ENCODE results near the gene APLF. TPM values are rescaled to one million over a fixed set of nuclear protein-coding genes. Genes with fewer than 3 reads are reported as not detected.
A peak's percentile ranks its signal among the peaks of the same experiment; 100 is the strongest.

Gene APLF
- total RNA-seq, 2 donors from 2014 or later, result 8.7 to 9.7 TPM

- Histone ChIP-seq H3K9me3 (ENCODE audit: control insufficient read depth, low read length) (no peaks in the 10 kb centered on the region), H3K4me3 (ENCODE audit: low read length) (no peak overlapping the region), H3K27ac (ENCODE audit: low read depth, low read length) (no peak overlapping the region), H3K4me1 (ENCODE audit: control insufficient read depth, insufficient read depth, low read length) (no peaks in the 10 kb centered on the region), H3K9ac (ENCODE audit: extremely low read depth, low read length, poor library complexity, severe bottlenecking) (no peak overlapping the region), H3K36me3 (ENCODE audit: control insufficient read depth, insufficient read depth, low read length) (no peaks in the 10 kb centered on the region), H3K27me3 (ENCODE audit: control insufficient read depth, insufficient read depth, low read length, poor library complexity, severe bottlenecking) (no peaks in the 10 kb centered on the region)
- H3K27ac Mint-ChIP-seq, result no peak overlapping the region
- TF ChIP-seq CTCF (conservative IDR thresholded peaks at IDR 0.05), result no peak
- no peak for DNase-seq
- H3K27me3 Mint-ChIP-seq (ENCODE audit: insufficient read depth), result no peaks in the 10 kb centered on the region
- no peaks in the 10 kb centered on the region for H3K4me1 Mint-ChIP-seq
- H3K36me3 Mint-ChIP-seq (ENCODE audit: low read depth), result no peaks in the 10 kb centered on the region
- 81% methylated on average over 1 of the region's 1 CpG; no CpG with 5 or more reads in 1 of the 2 experiments for WGBS, 2 experiments (ENCODE audit: insufficient coverage in 1 of 2, insufficient read length in 1 of 2)
- H3K9me3 Mint-ChIP-seq, result no peaks in the 10 kb centered on the region
- H3K4me3 Mint-ChIP-seq, result no peak overlapping the region
Measured at GRCh38 chr2:68418419-68418818, 49.0 kb upstream of the APLF start.

GRCh38 chr2:68418855-68419254 is 48.5 kb upstream of the APLF start:
- Histone ChIP-seq H3K27ac (ENCODE audit: low read depth, low read length) (no peak overlapping the region), H3K9me3 (ENCODE audit: control insufficient read depth, low read length) (no peaks in the 10 kb centered on the region), H3K27me3 (ENCODE audit: control insufficient read depth, insufficient read depth, low read length, poor library complexity, severe bottlenecking) (no peaks in the 10 kb centered on the region), H3K4me1 (ENCODE audit: control insufficient read depth, insufficient read depth, low read length) (no peaks in the 10 kb centered on the region), H3K36me3 (ENCODE audit: control insufficient read depth, insufficient read depth, low read length) (no peaks in the 10 kb centered on the region), H3K4me3 (ENCODE audit: low read length) (no peak overlapping the region), H3K9ac (ENCODE audit: extremely low read depth, low read length, poor library complexity, severe bottlenecking) (no peak overlapping the region)
- peak; percentile 50 for TF ChIP-seq CTCF (conservative IDR thresholded peaks at IDR 0.05)
- Mint-ChIP-seq H3K27ac (no peak overlapping the region), H3K4me3 (no peak overlapping the region), H3K9me3 (no peaks in the 10 kb centered on the region), H3K36me3 (ENCODE audit: low read depth) (no peaks in the 10 kb centered on the region), H3K27me3 (ENCODE audit: insufficient read depth) (no peaks in the 10 kb centered on the region), H3K4me1 (no peaks in the 10 kb centered on the region)
- peak; percentile 75 for DNase-seq
- WGBS, 2 experiments (ENCODE audit: insufficient coverage in 1 of 2, insufficient read length in 1 of 2), result 78 to 83% methylated on average over 1 to 3 of the region's 3 CpGs

- no peaks in the 10 kb centered on the region for H3K36me3 Mint-ChIP-seq (ENCODE audit: low read depth)
- 90 to 91% methylated on average over 3 of the region's 3 CpGs for WGBS, 2 experiments (ENCODE audit: insufficient coverage in 1 of 2, insufficient read length in 1 of 2)
Measured at GRCh38 chr2:68420254-68420910, 47.0 kb upstream of the APLF start.

More at GRCh38 chr2:68420254-68420910, 47.0 kb upstream of the APLF start:
- Mint-ChIP-seq H3K27me3 (ENCODE audit: insufficient read depth) (no peaks in the 10 kb centered on the region), H3K27ac (no peak overlapping the region), H3K9me3 (no peaks in the 10 kb centered on the region), H3K4me3 (no peak overlapping the region), H3K4me1 (no peaks in the 10 kb centered on the region)
- Histone ChIP-seq H3K4me3 (ENCODE audit: low read length) (no peak overlapping the region), H3K4me1 (ENCODE audit: control insufficient read depth, insufficient read depth, low read length) (no peaks in the 10 kb centered on the region), H3K36me3 (ENCODE audit: control insufficient read depth, insufficient read depth, low read length) (no peaks in the 10 kb centered on the region), H3K9me3 (ENCODE audit: control insufficient read depth, low read length) (no peaks in the 10 kb centered on the region), H3K9ac (ENCODE audit: extremely low read depth, low read length, poor library complexity, severe bottlenecking) (no peak overlapping the region), H3K27me3 (ENCODE audit: control insufficient read depth, insufficient read depth, low read length, poor library complexity, severe bottlenecking) (no peaks in the 10 kb centered on the region), H3K27ac (ENCODE audit: low read depth, low read length) (no peak overlapping the region)
- no peak for DNase-seq
- no peak for TF ChIP-seq CTCF (conservative IDR thresholded peaks at IDR 0.05)

Data from endodermal cell (in vitro differentiated cells).